Upper lobe of left lung (tissue), 6 donors: Measurements from ENCODE around the gene FASTKD1. TPM values are rescaled to one million over a fixed set of nuclear protein-coding genes. Genes with fewer than 3 reads are reported as not detected.
"Not testable (repeated sequence)": the region's sequence is repeated elsewhere in the genome, so short reads cannot be mapped to it uniquely, and the experiment has no call there.

Experiments
- ATAC-seq, 2 donors: fragments of 200-7000 bp; cut with Tn5 transposase; one replicate each; pipeline ENCODE4 v1.9.1; 2022; ENCODE audit warnings: mild to moderate bottlenecking in 2 of 2, moderate library complexity in 2 of 2; ENCODE audit not compliant: low FRiP score in 2 of 2
- DNase-seq, 2 donors: peaks; one replicate each; pipeline ENCODE4 v3.0.0-alpha.2; 2019 to 2020
- H3K27ac ChIP-seq, 4 donors: fragments of 200-600 bp; sonication (generic); one replicate each; pipeline ENCODE4 v1.5.1; 2016 to 2019
- H3K27me3 ChIP-seq, 4 donors: fragments of 200-600 bp; sonication (generic); one replicate each; pipeline ENCODE4 v1.5.1; 2017 to 2019
- H3K36me3 ChIP-seq, 4 donors: fragments of 200-600 bp; sonication (generic); one replicate each; pipeline ENCODE4 v1.5.1; 2016 to 2019
- H3K4me1 ChIP-seq, 4 donors: fragments of 200-600 bp; sonication (generic); one replicate each; pipeline ENCODE4 v1.5.1; 2018 to 2019
- H3K4me3 ChIP-seq, 4 donors: fragments of 200-600 bp; sonication (generic); one replicate each; pipeline ENCODE4 v1.5.1; 2017 to 2019; ENCODE audit warnings: mild to moderate bottlenecking in 2 of 4, moderate library complexity in 1 of 4
- H3K9me3 ChIP-seq, 4 donors: fragments of 200-600 bp; sonication (generic); one replicate each; pipeline ENCODE4 v1.5.1; 2018 to 2019
- EP300 ChIP-seq, 4 donors: sonication (generic); formaldehyde crosslinking; IDR thresholded peaks; one replicate each; pipeline ENCODE4 v1.5.1; 2017; ENCODE audit warnings: antibody characterized with exemption in 4 of 4, control low read depth in 2 of 4
- POLR2A ChIP-seq, 4 donors: fragments of 450-650 bp; IDR thresholded peaks; one replicate each; pipeline ENCODE4 v1.5.1; 2016 to 2017; ENCODE audit warnings: antibody characterized with exemption in 4 of 4, mild to moderate bottlenecking in 2 of 4
- POLR2AphosphoS5 ChIP-seq, 2 donors: sonication (generic); formaldehyde crosslinking; IDR thresholded peaks; one replicate each; pipeline ENCODE4 v1.5.1; 2017; ENCODE audit warnings: antibody characterized with exemption in 2 of 2
- WGBS, 2 donors: methylation state at CpG; one replicate each; pipeline ENCODE4 v1.1.5; 2017 to 2018; 5-methylcytosine and 5-hydroxymethylcytosine counted together
- total RNA-seq, 6 donors: library from RNA; depleted of rRNA in 4 of 6; stranded (reverse); fragments of >200 nt in 4 of 6; gene quantifications; one replicate each; pipeline versions ENCODE4 v1.1.0 to v1.2.1, GENCODE V29; 2016 to 2021
- TF ChIP-seq, protein P1 (sequence below), 6 experiments: fragments of 450-650 bp in 4 of 6; fragments of 200-600 bp in 2 of 6; sonication (generic) in 2 of 6; IDR thresholded peaks; one replicate each; pipeline ENCODE4 v1.5.1; 2016 to 2019; ENCODE audit warnings: antibody characterized with exemption in 6 of 6
- donor health status: DM: no; HTN: no; CAD: no; lungs with moderate emphysema.
- donor health status: DM: no; HTN: yes; CAD: no; lungs with severe emphysema.

Gene FASTKD1
- total RNA-seq, 6 donors from 2014 or later: 14.7 to 21.7 (median 18.4) TPM

DNA sequence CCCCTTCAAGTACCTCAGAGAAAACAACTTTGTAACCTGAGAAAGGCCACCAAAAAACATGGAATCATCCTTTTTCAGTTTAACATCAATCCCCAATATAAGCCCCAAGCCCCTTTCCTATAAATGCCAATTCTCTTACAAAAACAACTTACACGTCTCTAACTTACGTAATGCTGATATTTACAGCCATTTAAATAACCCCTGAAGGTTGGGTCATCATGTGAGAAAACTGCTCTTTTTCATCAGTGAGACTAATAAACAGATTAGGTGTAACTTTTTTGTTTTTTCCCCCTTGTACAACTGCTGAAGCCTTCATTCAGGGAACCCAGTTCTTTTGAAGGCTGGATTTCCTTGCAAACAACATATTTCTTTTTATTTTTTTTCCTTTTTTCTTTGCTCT is 3.7 kb downstream of the FASTKD1 start:
- H3K4me1 ChIP-seq: peaks cover 0 to 14% (median 6%) of the 10 kb centered on the region in 4 donors
- peaks cover 0 to 10% (median 0%) of the 10 kb centered on the region in 4 donors for H3K36me3 ChIP-seq
- H3K4me3 ChIP-seq: no peak overlapping the region
- DNase-seq: no peak
- no peak overlapping the region for H3K27ac ChIP-seq
- 83 to 92% methylated on average over 2 of the region's 2 CpGs for WGBS, 2 donors
- no peaks in the 10 kb centered on the region for H3K9me3 ChIP-seq
- no peaks in the 10 kb centered on the region for H3K27me3 ChIP-seq
- no peak for ATAC-seq
- TF ChIP-seq EP300 (IDR thresholded peaks at IDR 0.05): no peak
- no peak for TF ChIP-seq POLR2AphosphoS5 (IDR thresholded peaks at IDR 0.05)
- TF ChIP-seq, protein P1, sequence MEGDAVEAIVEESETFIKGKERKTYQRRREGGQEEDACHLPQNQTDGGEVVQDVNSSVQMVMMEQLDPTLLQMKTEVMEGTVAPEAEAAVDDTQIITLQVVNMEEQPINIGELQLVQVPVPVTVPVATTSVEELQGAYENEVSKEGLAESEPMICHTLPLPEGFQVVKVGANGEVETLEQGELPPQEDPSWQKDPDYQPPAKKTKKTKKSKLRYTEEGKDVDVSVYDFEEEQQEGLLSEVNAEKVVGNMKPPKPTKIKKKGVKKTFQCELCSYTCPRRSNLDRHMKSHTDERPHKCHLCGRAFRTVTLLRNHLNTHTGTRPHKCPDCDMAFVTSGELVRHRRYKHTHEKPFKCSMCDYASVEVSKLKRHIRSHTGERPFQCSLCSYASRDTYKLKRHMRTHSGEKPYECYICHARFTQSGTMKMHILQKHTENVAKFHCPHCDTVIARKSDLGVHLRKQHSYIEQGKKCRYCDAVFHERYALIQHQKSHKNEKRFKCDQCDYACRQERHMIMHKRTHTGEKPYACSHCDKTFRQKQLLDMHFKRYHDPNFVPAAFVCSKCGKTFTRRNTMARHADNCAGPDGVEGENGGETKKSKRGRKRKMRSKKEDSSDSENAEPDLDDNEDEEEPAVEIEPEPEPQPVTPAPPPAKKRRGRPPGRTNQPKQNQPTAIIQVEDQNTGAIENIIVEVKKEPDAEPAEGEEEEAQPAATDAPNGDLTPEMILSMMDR (IDR thresholded peaks at IDR 0.05): no peak

DNA sequence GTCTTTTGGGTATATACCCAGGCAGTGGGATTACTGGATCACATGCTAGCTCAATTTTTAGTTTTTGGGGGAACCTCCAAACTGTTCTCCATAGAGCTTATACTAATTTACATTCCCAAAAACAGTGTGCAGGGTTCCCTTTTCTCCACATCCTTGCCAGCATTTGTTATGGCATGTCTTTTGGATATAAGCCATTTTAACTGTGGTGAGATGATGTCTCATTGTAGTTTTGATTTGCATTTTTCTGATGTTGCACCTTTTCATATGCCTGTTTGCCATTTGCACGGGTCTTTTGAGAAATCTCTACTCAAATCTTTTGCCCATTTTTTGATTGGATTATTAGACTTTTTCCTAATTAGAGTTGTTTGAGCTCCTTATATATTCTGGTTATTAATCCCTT is 8.0 kb downstream of the FASTKD1 start:
- Histone ChIP-seq H3K36me3 (peaks cover 0 to 10% (median 0%) of the 10 kb centered on the region in 4 donors), H3K9me3 (no peaks in the 10 kb centered on the region), H3K4me1 (no peaks in the 10 kb centered on the region), H3K27me3 (no peaks in the 10 kb centered on the region), H3K4me3 (no peak overlapping the region), H3K27ac (no peak overlapping the region)
- ATAC-seq: no peak
- DNase-seq: no peak
- TF ChIP-seq POLR2AphosphoS5 (IDR thresholded peaks at IDR 0.05) (no peak), EP300 (IDR thresholded peaks at IDR 0.05) (no peak), POLR2A (IDR thresholded peaks at IDR 0.05) (no peak)
- TF ChIP-seq, protein P1 (IDR thresholded peaks at IDR 0.05): no peak
- 95 to 97% methylated on average over 1 of the region's 1 CpG for WGBS, 2 donors

GRCh38 chr2:169562519-169562918 is 11.1 kb downstream of the FASTKD1 start:
- Histone ChIP-seq H3K27me3 (no peaks in the 10 kb centered on the region), H3K9me3 (no peaks in the 10 kb centered on the region), H3K36me3 (peaks cover 0 to 9% (median 0%) of the 10 kb centered on the region in 4 donors), H3K27ac (no peak overlapping the region), H3K4me1 (no peaks in the 10 kb centered on the region), H3K4me3 (no peak overlapping the region)
- TF ChIP-seq POLR2AphosphoS5 (IDR thresholded peaks at IDR 0.05): no peak
- no peak for TF ChIP-seq EP300 (IDR thresholded peaks at IDR 0.05)
- TF ChIP-seq, protein P1 (IDR thresholded peaks at IDR 0.05): no peak
- TF ChIP-seq POLR2A (IDR thresholded peaks at IDR 0.05): no peak
- WGBS, 2 donors: 90 to 93% methylated on average over 2 of the region's 2 CpGs
- no peak for DNase-seq
- no peak for ATAC-seq

GRCh38 chr2:169562084-169562483 is 11.6 kb downstream of the FASTKD1 start:
- H3K27me3 ChIP-seq, H3K27ac ChIP-seq, H3K4me1 ChIP-seq, ATAC-seq, H3K4me3 ChIP-seq, H3K9me3 ChIP-seq, H3K36me3 ChIP-seq, DNase-seq: not testable (repeated sequence)
- WGBS, 2 donors: 89 to 100% methylated on average over 5 of the region's 5 CpGs

- DNase-seq: no peak
- Histone ChIP-seq H3K9me3 (no peaks in the 10 kb centered on the region), H3K27ac (no peak overlapping the region), H3K4me1 (no peaks in the 10 kb centered on the region), H3K4me3 (no peak overlapping the region), H3K27me3 (no peaks in the 10 kb centered on the region), H3K36me3 (peaks cover 0 to 8% (median 2%) of the 10 kb centered on the region in 4 donors)
- no peak for ATAC-seq
- TF ChIP-seq POLR2A (IDR thresholded peaks at IDR 0.05) (no peak), EP300 (IDR thresholded peaks at IDR 0.05) (no peak), POLR2AphosphoS5 (IDR thresholded peaks at IDR 0.05) (no peak)
- TF ChIP-seq, protein P1 (IDR thresholded peaks at IDR 0.05): no peak
- 93 to 97% methylated on average over 1 of the region's 1 CpG for WGBS, 2 donors
Measured at GRCh38 chr2:169561364-169561763, 12.3 kb downstream of the FASTKD1 start.
